Hypothalamus (tissue), 51 donors: ENCODE measurements around the gene SGPP2.
"Not testable (repeated sequence)": the region's sequence is repeated elsewhere in the genome, so short reads cannot be mapped to it uniquely, and the experiment has no call there.

ENCODE experiments used
- DNase-seq, 51 donors: peaks; one replicate each; lab custom pipeline; 2025; lab: John Stamatoyannopoulos, UW

Gene SGPP2

GRCh38 chr2:222424729-222425671 lies 657 bp downstream of the SGPP2 start:
- DNase-seq: peak in 11 of 51 donors; percentile 1 to 48 (median 8)

GRCh38 chr2:222427646-222428301 lies 3.4 kb downstream of the SGPP2 start:
- DNase-seq: no peak

GRCh38 chr2:222430071-222430470 lies 5.7 kb downstream of the SGPP2 start:
- DNase-seq: no peak

- DNase-seq: no peak
Measured at GRCh38 chr2:222430681-222431080, 6.3 kb downstream of the SGPP2 start.

GRCh38 chr2:222431869-222432268 lies 7.5 kb downstream of the SGPP2 start:
- no peak for DNase-seq

- no peak for DNase-seq
Measured at GRCh38 chr2:222433332-222434173, 9.2 kb downstream of the SGPP2 start.

GRCh38 chr2:222434204-222434603 lies 9.9 kb downstream of the SGPP2 start:
- DNase-seq: no peak

- DNase-seq: not testable (repeated sequence)
Measured at GRCh38 chr2:222435400-222436039, 11.2 kb downstream of the SGPP2 start.

- no peak for DNase-seq
Measured at GRCh38 chr2:222436040-222436413, 11.7 kb downstream of the SGPP2 start.

GRCh38 chr2:222439692-222440091 lies 15.3 kb downstream of the SGPP2 start:
- no peak for DNase-seq

GRCh38 chr2:222440673-222441422 lies 16.5 kb downstream of the SGPP2 start:
- DNase-seq: no peak

GRCh38 chr2:222442665-222443064 lies 18.3 kb downstream of the SGPP2 start:
- DNase-seq: no peak

- no peak for DNase-seq
Measured at GRCh38 chr2:222445227-222445626, 20.9 kb downstream of the SGPP2 start.

GRCh38 chr2:222447131-222447530 lies 22.8 kb downstream of the SGPP2 start:
- DNase-seq: no peak

- no peak for DNase-seq
Measured at GRCh38 chr2:222448748-222449181, 24.4 kb downstream of the SGPP2 start.

- DNase-seq: no peak
Measured at GRCh38 chr2:222450021-222450420, 25.7 kb downstream of the SGPP2 start.

- no peak for DNase-seq
Measured at GRCh38 chr2:222451224-222451674, 26.9 kb downstream of the SGPP2 start.

GRCh38 chr2:222452422-222452950 lies 28.1 kb downstream of the SGPP2 start:
- no peak for DNase-seq

- DNase-seq: no peak
Measured at GRCh38 chr2:222456479-222457077, 32.2 kb downstream of the SGPP2 start.
